Spinal cord (tissue), 10 donors: ENCODE measurements around the gene CARD14. TPM values are rescaled to one million over a fixed set of nuclear protein-coding genes. Genes with fewer than 3 reads are reported as not detected.

Experiments used
- DNase-seq, 6 donors: peaks; one replicate each; pipeline versions ENCODE4 v3.0.0 to v3.0.0-alpha.2; 2013 to 2015; ENCODE audit warnings: low spot score in 6 of 6, low read depth in 4 of 6
- H3K27ac ChIP-seq: one replicate; pipeline ENCODE4 v1.5.1; 2013; ENCODE audit warnings: low read depth, low read length, control low read depth
- H3K27me3 ChIP-seq: one replicate; pipeline ENCODE4 v1.6.1; 2013; ENCODE audit warnings: low read length; ENCODE audit not compliant: control insufficient read depth, insufficient read depth
- H3K36me3 ChIP-seq: one replicate; pipeline ENCODE4 v1.6.1; 2013; ENCODE audit warnings: low read length; ENCODE audit not compliant: control insufficient read depth, insufficient read depth
- H3K4me1 ChIP-seq: one replicate; pipeline ENCODE4 v1.6.1; 2013; ENCODE audit warnings: low read length; ENCODE audit not compliant: control insufficient read depth, insufficient read depth
- H3K4me3 ChIP-seq: one replicate; pipeline ENCODE4 v1.5.1; 2013; ENCODE audit warnings: low read depth, low read length, control low read depth
- H3K9me3 ChIP-seq: one replicate; pipeline ENCODE4 v1.6.1; 2013; ENCODE audit warnings: low read length; ENCODE audit not compliant: control insufficient read depth, insufficient read depth
- WGBS: methylation state at CpG from one replicate; pipeline ENCODE4 v1.1.5; 2013; ENCODE audit warnings: missing lambda C conversion rate; ENCODE audit not compliant: insufficient coverage; 5-methylcytosine and 5-hydroxymethylcytosine counted together
- long read RNA-seq, 4 donors: transcript quantifications; one replicate each; lab custom pipeline, GENCODE V29; 2026
- polyA plus RNA-seq, 2 donors: library from polyadenylated mRNA; unstranded; fragments of 120-200 nt; gene quantifications; one replicate each; pipeline ENCODE4 v1.2.1, GENCODE V29; 2013; ENCODE audit not compliant: insufficient read length in 2 of 2
- total RNA-seq, 2 donors: library from RNA; depleted of rRNA in 1 of 2; stranded (reverse); fragments of 120-200 nt in 1 of 2; fragments of >200 nt in 1 of 2; gene quantifications; one replicate each; pipeline versions ENCODE4 v1.2.3 to v1.2.4, GENCODE V29; 2013 to 2014
- donor health status: healthy.

CARD14 gene
- total RNA-seq (under 1 TPM; 0.28 to 0.50 TPM), polyA plus RNA-seq (1 to 10 TPM; 1.3 to 3.1 TPM)
- long read RNA-seq, donor 1 = 0 reads
- long read RNA-seq, donor 2 = 0 reads
- long read RNA-seq, donor 3 = 0 reads
- long read RNA-seq, donor 4 = 0 reads

- Histone ChIP-seq H3K9me3 (no peaks in the 10 kb centered on the region), H3K27ac (peak within 1 kb of the TSS; percentile 25), H3K27me3 (no peaks in the 10 kb centered on the region), H3K4me3 (no peak within 1 kb of the TSS), H3K36me3 (no peaks in the 10 kb centered on the region), H3K4me1 (peaks cover 8% of the 10 kb centered on the region)
- no peak for DNase-seq
- 74% methylated on average over 17 of the region's 19 CpGs for WGBS
Observed at GRCh38 chr17:80169784-80170500, at the start of gene CARD14. Gene CARD14, plus strand, starts transcription at chr17:80170030. Its CDS starts 11,409 bp downstream, at chr17:80181439.

DNA sequence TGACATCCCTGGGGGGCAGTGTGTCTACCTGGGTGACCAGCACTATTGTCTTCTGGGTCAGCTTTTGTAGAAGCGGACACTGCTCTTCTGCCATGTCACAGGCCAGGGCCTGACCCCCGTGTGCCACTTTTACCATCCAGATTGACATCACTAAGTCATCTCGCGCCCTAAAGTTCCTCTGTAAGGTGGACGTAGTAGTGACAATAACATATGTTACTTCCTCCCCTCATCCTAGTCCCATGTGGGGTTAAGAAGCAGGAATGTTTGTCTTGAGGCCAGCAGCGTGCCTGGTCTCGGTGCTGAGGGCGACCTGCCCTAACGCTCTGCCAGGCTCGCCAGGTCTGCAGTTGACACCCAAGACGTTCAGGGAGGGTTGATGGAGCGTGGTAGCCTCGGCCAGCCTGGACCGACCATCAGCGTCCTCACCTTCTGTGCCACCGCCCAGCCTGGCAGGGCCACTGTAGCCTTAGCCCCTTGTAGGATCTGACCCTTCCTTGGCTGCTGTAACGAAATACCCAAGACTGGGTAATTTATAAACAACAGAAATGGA is 47.7 kb upstream of the CARD14 start:
- WGBS = 94% methylated on average over 12 of the region's 17 CpGs
- DNase-seq = no peak

GRCh38 chr17:80122926-80123505 is 46.8 kb upstream of the CARD14 start:
- 94% methylated on average over 4 of the region's 6 CpGs for WGBS
- peaks cover 19% of the 10 kb centered on the region for H3K36me3 ChIP-seq
- H3K9me3 ChIP-seq = no peaks in the 10 kb centered on the region
- H3K4me3 ChIP-seq = no peak overlapping the region
- H3K27me3 ChIP-seq = no peaks in the 10 kb centered on the region
- no peak for DNase-seq
- H3K4me1 ChIP-seq = peaks cover 16% of the 10 kb centered on the region
- no peak overlapping the region for H3K27ac ChIP-seq

More for the DNA sequence above, 47.7 kb upstream of the CARD14 start:
- H3K27ac ChIP-seq = no peak overlapping the region
- H3K4me1 ChIP-seq = peaks cover 17% of the 10 kb centered on the region
- no peaks in the 10 kb centered on the region for H3K27me3 ChIP-seq
- no peak overlapping the region for H3K4me3 ChIP-seq
- H3K36me3 ChIP-seq = peaks cover 28% of the 10 kb centered on the region
- no peaks in the 10 kb centered on the region for H3K9me3 ChIP-seq

GRCh38 chr17:80123791-80124190 is 46.0 kb upstream of the CARD14 start:
- H3K9me3 ChIP-seq = no peaks in the 10 kb centered on the region
- H3K4me1 ChIP-seq = peaks cover 15% of the 10 kb centered on the region
- DNase-seq = no peak
- WGBS = 81% methylated on average over 15 of the region's 15 CpGs
- H3K27ac ChIP-seq = no peak overlapping the region
- peaks cover 11% of the 10 kb centered on the region for H3K36me3 ChIP-seq
- no peaks in the 10 kb centered on the region for H3K27me3 ChIP-seq
- H3K4me3 ChIP-seq = no peak overlapping the region

- peaks cover 8% of the 10 kb centered on the region for H3K4me1 ChIP-seq
- H3K9me3 ChIP-seq = no peaks in the 10 kb centered on the region
- DNase-seq = peak in 2 of 6 donors; percentile 37 to 77
- peaks cover 4% of the 10 kb centered on the region for H3K36me3 ChIP-seq
- H3K27me3 ChIP-seq = no peaks in the 10 kb centered on the region
- no peak overlapping the region for H3K27ac ChIP-seq
- H3K4me3 ChIP-seq = no peak overlapping the region
- WGBS = 76% methylated on average over 8 of the region's 15 CpGs
Observed at GRCh38 chr17:80124351-80124981, 45.4 kb upstream of the CARD14 start.

DNA sequence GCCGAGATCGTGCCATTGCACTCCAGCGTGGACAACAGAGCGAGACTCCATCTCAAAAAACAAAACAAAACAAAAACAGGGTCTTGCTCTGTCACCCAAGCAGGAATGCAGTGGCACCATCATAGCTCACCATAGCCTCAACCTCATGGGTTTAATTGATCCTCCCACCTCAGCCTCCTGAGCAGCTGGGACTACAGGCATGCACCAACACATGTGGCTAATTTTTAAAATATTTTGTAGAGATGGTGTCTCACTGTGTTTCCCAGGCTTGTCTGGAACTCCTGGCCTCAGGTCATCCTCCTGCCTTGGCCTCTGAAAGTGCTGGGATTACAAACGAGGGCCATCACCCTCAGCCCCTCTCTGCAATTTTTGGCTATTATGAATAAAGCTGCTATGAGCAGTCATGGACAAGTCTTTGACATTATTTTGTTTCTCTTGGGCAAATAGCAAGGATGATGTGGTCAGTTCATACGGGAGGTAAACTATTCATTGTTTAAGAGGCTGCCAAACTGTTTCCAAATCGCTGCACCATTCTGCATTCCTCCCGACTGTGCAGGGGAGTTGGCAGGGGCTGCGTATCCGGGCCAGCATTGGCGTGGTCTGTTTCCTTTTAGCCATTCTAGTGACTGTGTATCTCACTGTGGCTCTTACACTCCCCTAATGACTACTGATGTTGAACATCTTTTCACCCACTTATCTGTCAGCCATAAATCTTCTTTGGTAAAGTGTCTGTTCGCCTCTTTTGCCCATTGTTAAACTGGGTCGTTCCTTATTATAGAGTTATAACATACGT is 44.0 kb upstream of the CARD14 start:
- H3K27ac ChIP-seq = no peak overlapping the region
- H3K4me3 ChIP-seq = no peak overlapping the region
- no peaks in the 10 kb centered on the region for H3K27me3 ChIP-seq
- H3K36me3 ChIP-seq = no peaks in the 10 kb centered on the region
- no peaks in the 10 kb centered on the region for H3K9me3 ChIP-seq
- DNase-seq = peak in 1 of 6 donors; percentile 25
- peaks cover 6% of the 10 kb centered on the region for H3K4me1 ChIP-seq
- WGBS = 42% methylated on average over 4 of the region's 14 CpGs

DNA sequence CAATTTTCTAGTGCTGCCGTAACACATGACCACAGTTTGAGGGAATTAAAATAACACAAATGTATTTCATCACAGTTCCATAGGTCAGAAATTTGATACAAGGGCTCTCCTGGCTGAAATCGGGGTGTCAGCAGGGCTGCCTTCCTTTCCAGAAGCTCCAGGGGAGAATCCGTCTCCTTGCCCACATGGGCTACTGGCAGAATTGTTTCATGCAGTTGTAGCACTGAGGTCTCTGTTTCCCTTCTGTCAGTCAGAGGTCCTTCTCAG is 43.4 kb upstream of the CARD14 start:
- 72% methylated on average over 2 of the region's 3 CpGs for WGBS
- no peaks in the 10 kb centered on the region for H3K36me3 ChIP-seq
- no peak for DNase-seq
- no peaks in the 10 kb centered on the region for H3K9me3 ChIP-seq
- H3K4me3 ChIP-seq = no peak overlapping the region
- peaks cover 6% of the 10 kb centered on the region for H3K4me1 ChIP-seq
- no peak overlapping the region for H3K27ac ChIP-seq
- no peaks in the 10 kb centered on the region for H3K27me3 ChIP-seq

GRCh38 chr17:80129006-80129565 is 40.7 kb upstream of the CARD14 start:
- H3K27me3 ChIP-seq = no peaks in the 10 kb centered on the region
- H3K4me1 ChIP-seq = peaks cover 4% of the 10 kb centered on the region
- no peak overlapping the region for H3K4me3 ChIP-seq
- DNase-seq = peak in 1 of 6 donors; percentile 13
- peaks cover 11% of the 10 kb centered on the region for H3K36me3 ChIP-seq
- H3K9me3 ChIP-seq = no peaks in the 10 kb centered on the region
- H3K27ac ChIP-seq = no peak overlapping the region
- 44% methylated on average over 3 of the region's 4 CpGs for WGBS

DNA sequence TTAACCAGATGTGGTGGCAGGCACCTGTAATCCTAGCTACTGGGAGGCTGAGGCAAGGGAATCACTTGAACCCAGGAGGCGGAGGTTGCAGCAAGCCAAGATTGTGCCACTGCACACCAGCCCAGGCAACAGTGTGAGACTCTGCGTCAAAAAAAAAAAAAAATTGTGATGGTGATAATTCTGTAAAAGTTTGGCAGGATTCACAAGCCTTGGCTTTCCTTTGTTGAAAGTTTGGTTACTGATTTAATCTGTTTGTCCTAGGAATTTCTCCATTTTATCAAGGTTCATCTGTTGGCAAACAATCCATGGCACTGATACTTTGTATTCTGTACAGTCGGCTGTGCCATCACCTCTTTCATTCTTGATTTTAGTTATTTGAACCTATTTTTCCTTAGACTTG is 38.8 kb upstream of the CARD14 start:
- H3K9me3 ChIP-seq = no peaks in the 10 kb centered on the region
- H3K4me1 ChIP-seq = no peaks in the 10 kb centered on the region
- no peak overlapping the region for H3K27ac ChIP-seq
- H3K4me3 ChIP-seq = no peak overlapping the region
- 75% methylated on average over 2 of the region's 3 CpGs for WGBS
- no peak for DNase-seq
- peaks cover 26% of the 10 kb centered on the region for H3K36me3 ChIP-seq
- no peaks in the 10 kb centered on the region for H3K27me3 ChIP-seq
